ENCODE data around the gene MYMX.
A peak's percentile ranks its signal among the peaks of the same experiment; 100 is the strongest.

The MYMX gene

DNA sequence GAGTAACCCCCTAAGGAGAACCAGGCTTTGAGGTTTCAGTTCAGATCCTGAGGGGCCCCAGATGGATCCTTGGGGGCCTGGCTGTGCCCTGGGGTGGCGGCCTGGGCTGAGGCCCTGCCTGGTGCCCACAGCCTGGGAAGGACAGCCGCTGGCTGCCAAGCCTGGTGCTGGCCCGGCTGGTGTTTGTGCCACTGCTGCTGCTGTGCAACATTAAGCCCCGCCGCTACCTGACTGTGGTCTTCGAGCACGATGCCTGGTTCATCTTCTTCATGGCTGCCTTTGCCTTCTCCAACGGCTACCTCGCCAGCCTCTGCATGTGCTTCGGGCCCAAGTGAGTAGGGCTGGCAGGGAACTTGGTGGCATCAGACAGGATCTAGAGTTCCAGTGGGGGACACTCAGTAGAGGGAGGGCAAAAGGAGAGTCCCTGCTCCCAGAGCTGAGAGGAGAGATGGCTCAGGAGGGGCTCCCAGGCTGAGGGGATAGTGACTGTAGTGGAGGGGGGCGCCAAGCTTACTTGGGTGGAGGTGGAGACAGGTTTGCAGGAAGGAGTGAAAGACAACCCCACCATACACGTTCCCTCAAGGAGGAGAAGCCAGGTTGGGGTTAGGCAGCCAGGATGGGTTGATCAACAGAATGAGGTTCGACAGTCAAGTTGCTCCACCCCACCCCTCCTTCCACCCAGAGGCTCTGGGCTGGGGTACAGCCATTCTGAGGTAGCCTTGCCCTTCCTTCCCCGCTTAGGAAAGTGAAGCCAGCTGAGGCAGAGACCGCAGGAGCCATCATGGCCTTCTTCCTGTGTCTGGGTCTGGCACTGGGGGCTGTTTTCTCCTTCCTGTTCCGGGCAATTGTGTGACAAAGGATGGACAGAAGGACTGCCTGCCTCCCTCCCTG is 16.2 kb downstream of the MYMX start:
- DNase-seq (ENCODE audit: low spot score) = no peak

DNA sequence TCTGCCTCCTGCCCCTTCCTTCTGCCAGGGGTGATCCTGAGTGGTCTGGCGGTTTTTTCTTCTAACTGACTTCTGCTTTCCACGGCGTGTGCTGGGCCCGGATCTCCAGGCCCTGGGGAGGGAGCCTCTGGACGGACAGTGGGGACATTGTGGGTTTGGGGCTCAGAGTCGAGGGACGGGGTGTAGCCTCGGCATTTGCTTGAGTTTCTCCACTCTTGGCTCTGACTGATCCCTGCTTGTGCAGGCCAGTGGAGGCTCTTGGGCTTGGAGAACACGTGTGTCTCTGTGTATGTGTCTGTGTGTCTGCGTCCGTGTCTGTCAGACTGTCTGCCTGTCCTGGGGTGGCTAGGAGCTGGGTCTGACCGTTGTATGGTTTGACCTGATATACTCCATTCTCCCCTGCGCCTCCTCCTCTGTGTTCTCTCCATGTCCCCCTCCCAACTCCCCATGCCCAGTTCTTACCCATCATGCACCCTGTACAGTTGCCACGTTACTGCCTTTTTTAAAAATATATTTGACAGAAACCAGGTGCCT is 16.9 kb downstream of the MYMX start:
- no peak for DNase-seq (ENCODE audit: low spot score)

DNA sequence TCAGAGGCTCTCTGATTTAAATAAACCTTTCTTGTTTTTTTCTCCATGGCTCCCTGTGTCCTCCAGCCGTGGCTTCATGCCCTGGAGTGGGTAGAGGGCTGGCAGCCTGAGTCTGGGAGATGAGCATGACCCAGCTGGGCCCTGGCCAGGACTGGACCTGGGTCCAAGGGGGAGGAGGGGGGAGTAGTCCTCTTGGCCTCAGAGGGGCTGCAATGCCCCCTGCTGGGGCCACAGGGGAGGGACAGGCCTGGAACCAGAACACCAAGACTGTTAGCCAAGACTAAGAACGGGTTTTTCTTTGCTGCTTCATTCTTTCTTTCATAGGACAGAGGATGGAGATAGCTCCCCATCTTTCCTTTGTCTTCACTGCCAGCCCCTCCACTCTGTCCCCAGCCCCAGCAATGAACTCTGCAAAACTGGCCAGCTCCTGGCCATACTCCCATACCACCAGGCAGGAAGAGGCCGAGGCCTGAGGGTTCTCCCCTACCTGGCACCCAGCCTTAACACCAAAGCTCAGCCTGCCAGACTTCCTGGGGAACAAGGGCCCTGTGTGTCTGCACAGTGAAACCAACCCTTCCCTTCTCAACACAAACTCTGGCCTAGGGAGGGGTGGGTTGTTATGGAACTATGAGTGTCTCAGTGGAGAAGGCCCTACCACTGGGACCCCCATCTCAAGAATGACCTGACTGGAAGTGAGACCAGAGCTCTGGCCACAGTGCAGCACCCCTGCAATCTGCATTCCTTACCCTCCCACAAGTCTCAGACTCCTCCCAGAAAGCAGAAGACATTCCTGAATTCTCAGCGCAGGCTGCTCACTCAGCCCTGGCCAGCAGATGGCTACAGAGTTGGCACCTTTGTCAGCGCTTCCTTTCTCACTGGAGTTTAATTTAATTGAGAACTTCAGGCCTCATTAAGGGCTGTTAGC is 17.6 kb downstream of the MYMX start:
- peak; percentile 73 for DNase-seq (ENCODE audit: low spot score)

DNA sequence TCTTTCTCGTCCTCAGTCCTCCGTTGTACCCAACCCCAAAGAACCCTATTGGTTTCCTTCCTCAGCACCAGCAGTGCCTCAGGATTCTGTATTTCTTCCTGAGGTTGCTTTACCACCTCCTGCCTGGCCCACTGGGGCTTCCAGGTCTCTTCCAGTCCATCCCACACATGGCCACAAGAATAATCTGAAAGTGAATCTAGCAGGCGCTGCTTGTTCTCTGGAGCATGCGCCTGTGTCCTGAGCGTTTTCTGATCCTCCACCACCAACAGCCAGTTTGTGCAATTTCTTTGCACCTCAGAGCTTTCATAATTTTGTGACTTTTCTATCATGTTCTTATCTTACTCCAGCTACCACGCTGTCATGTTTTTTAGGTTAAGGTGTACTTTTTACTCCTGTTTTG is 18.5 kb downstream of the MYMX start:
- no peak for DNase-seq (ENCODE audit: low spot score)

DNA sequence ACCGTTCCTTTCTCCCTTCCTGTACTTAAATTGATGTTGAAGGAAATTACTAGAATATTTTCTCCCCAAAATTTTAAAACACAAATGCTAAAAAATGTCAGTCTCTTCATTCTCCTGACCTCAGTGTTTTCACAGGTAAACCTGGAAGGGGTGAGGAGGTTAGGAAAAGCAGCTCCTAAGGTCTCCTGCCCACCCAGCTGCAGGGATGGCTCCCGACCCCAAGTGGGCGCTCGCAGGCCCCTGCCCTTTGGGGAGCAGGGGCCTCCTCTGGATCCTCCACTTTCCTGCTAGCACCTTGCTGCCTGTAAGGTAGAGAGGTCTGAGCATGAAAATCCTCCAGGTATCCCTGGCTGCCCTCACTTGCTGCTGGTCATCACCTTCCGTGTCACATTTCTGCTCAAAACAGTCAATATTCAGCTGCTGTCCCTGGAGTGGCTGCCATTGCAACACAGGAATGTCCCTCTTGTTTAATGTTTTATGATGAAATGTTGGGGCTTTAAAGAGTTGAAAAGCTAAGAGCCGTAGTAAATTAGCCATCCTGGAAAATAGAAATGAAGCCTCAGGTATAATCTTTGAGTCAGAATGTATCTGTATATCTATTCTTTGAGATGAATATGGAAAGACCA is 19.3 kb downstream of the MYMX start:
- no peak for DNase-seq (ENCODE audit: low spot score)

DNA sequence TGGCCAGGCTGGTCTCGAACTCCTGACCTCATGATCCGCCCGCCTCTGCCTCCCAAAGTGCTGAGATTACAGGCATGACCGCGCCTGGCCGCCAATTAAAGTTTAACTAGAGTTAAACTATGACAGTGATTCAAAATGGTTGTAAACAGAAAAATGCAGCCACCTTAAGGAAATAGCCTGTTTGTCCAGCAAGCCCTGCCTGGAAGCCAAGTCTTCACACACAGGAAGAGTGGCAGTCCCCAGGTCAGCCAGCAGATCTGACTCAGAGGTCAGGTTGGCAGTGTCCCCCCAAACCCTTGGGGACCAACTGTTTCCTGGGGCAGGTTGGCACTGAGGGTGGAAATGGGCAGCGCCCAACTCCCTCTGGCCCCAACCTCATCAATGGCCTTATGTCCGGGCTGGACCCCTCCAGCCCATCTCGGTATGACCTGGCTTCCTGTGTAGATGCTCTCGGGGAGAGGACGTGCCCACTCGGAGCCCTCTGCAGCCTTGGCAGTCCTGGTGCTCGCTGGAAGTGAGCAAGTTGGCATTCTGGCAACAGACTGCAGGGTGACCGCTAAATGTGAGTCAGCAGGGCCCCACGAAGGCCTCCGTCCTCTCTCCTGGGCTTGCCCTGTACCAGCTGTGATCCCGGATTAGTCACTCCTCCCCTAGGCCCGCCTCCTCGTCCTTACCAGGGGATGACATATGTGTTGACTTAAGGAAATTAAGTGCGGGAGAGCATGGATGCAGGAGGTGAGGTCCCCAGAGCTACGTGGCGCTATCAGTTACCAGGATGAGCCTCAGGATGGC is 20.5 kb downstream of the MYMX start:
- DNase-seq (ENCODE audit: low spot score) = peak; percentile 68

DNA sequence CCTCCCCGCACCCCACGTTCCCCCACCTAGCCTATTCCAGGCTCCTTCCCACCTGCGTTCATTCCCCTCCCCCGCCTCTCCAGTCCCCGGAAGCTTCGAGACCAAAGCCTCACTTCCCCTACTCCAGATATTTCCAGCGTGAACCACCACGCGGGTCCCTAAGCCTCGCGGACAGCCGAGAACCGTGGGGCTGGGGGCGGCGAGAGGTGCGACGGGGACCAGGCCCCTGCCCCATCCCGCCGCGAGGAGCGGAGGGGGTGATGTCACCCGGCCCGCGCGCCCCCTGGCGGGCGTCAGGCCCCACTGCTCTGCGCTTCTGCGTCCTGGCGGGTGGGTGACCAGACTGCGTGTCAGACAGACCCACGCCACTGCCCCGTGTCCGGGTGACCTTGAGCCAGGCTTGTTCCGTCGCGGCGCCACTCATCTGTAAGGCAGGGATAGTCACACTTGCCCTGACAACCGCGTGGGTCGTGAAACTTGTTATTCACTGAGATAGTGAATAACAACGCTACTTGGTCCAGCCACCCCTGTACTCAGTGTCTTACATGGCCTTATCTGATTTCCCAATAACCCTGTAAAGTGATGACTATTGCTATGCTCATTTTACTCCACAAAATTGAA is 21.2 kb downstream of the MYMX start:
- DNase-seq (ENCODE audit: low spot score) = peak; percentile 87

DNA sequence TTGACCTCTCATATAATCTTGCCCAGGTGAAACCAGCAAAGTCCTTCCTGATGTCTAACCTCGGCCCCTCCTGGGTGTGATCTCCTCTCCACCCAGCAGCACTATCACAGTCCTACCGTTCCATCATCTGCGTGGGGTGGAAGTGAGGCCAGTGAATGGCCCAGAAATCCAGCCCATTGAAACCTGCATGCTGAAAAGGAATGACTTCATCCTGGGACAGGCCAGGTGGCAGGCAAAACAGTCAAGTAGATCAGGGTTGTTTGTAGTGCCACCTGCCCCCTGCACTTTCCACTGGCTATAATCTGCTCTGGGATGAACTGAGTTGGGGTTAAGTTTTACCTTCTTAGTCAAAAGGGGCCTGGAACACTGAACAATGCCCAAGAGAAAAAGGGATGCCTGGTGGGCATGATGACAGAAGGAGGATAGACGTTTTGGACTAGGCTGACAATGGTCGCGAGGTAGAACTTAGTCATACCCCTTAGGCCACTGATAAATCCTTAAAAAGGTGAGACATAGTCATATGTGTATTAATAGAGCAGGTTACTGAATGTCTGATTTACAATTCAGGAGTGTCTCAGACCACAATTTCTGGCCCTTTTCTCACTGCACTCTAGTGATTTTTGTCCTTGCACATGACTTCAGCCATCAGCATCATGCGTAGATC is 22.1 kb downstream of the MYMX start:
- DNase-seq (ENCODE audit: low spot score) = no peak

DNA sequence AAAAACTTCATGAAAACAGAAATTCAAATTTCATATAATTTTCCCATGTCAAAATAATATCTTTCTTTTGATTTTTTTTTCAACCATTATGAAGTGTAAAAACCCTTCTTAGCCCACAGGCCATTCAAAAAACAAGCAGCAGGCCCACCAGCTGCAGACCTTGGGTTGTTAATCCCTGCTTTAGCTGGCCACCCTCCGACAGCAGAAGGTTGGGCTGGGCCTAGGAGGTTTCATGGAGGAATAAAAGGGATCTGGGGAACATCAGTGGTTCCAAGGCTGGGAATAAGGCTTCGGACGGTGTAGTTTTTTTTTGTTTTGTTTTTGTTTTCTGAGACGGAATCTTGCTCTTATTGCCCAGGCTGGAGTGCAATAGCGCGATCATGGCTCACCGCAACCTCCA is 26.6 kb downstream of the MYMX start:
- no peak for DNase-seq (ENCODE audit: low spot score)

DNA sequence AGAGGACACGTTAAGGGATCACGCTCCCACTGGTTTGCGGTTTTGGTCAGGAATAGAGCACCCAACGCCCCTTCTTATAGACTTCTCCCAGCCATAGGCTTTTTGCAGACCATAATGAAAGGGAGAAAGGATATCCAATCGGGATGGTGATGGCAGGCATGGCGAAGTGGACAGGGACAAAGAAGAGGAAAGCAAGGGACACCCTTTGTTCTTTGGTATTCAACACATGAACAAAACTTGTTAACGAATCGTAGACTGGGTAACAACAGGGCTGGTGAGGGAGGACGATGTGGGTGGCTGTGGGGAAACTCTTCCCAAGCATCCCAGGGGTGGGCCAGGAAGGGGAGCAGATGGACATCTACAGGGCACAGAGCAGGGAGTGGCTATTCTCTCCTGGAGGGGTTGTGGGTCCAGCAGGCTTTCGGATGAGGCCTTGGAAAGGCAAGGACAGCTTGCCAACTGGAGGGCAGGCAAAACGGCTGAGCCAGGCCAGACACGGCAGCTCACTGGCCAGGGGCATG is 28.7 kb downstream of the MYMX start:
- DNase-seq (ENCODE audit: low spot score) = no peak

DNA sequence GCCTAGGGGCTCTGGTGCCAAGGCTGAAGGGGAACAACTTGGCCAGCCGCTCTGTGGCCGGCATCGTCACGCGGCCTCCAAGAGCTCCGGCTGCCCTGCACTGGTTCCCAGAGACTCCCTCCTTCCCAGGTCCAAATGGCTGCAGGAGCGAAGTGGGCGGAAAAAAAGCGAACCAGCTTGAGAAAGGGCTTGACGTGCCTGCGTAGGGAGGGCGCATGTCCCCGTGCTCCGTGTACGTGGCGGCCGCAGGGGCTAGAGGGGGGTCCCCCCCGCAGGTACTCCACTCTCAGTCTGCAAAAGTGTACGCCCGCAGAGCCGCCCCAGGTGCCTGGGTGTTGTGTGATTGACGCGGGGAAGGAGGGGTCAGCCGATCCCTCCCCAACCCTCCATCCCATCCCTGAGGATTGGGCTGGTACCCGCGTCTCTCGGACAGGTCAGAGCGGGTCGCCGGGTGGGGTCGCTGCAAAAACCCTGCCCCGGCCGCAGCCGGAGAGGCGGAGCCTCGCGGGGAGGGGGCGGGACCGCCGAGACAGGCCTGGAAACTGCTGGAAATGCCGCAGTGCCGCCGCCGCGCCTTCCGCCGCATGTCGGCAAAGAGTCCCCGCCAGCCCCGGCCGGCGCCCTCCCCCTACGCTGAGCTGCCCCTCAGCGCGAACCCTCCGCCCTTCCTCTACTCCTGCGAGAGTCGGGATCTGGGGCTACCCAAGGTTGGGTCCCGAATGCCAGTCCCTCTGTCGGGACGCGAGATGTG is 29.4 kb downstream of the MYMX start:
- peak; percentile 89 for DNase-seq (ENCODE audit: low spot score)

DNA sequence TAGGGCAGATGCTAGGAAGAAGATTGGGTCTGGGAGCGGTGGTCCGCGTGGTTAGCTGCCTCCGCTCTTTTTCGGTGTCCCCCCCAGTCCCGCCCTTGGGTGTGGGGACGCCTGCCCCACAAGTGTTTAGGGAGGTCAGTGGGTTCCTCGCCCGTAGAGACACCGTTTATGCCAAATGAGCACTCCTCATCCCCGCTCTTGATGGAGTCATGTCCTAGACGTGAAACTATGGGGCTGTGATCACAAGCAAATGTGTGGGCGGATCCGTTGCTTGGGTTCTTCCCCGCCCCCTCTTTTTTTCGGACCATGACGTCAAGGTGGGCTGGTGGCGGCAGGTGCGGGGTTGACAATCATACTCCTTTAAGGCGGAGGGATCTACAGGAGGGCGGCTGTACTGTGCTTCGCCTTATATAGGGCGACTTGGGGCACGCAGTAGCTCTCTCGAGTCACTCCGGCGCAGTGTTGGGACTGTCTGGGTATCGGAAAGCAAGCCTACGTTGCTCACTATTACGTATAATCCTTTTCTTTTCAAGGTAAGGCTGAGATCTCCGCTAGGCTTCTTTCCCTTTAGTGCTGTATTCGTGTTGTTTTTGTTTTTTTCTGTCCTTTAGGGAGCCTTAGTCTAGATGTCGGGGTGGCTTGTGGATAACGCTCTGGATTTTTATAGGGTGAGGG is 30.1 kb downstream of the MYMX start, which contains the start of gene HSP90AB1:
Gene HSP90AB1 (plus strand): TSS at position 439 of the 675 bp plus-strand sequence. CDS start 1,529 bp downstream, outside the sequence.
- DNase-seq (ENCODE audit: low spot score) = peak; percentile 96

DNA sequence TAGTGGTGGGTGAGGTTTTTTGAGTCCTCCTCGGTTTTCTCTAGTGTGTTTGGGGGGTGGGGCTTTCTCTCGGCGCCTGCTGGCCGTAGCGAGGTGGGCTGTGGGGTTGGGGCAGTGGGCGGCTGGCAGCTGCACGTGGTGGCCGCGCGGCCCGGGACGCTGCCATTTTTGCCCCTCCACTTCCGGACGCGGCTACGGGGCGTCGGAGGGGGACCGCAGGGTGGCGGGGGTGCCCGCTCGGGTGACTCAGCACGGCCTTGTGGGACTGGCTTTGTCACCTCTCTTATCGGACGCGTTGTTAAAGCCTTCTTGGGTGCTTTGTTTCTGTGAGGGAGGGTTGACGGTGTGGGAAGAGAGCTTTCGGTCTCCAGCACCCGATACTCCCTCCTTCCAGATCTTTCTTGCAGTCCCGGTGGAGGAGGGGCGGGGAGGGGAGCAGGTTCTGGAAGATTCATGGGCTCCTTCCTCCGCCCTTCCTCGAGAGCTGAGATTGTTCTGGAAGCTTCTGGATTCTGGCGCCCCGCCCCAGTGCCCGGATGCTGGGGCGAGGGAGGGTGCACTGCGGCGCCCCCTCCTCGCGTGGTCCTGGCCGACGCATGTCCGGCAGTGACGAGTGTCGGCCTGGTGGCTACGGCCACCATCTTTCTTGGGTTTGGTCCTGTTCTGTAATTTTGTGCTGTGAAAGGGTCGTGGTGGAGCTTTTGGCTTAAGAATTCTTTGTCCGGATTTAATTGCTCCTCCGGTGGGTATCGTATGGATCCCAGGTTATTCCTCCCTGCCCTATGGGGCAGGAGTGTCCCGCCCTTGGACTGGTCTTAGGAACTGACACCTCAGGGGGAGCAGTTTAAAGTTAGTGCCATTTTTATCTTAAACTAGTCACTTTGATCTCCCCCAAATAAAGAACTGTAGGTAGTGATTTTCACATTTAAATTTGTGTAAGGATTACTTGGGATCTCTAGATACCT is 30.9 kb downstream of the MYMX start:
- peak; percentile 48 for DNase-seq (ENCODE audit: low spot score)

DNA sequence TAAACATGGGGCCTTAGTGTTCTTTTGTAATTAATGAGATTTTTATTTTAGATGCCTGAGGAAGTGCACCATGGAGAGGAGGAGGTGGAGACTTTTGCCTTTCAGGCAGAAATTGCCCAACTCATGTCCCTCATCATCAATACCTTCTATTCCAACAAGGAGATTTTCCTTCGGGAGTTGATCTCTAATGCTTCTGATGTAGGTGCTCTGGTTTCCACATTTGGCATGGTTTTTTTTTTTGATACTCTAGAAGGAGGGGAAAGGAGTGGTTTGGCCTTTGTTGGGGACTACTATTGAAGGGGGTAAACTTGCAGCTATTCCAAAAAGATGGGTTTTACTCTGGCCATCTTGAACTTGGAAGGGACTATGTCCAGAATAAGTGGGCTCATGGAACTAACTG is 31.9 kb downstream of the MYMX start:
- DNase-seq (ENCODE audit: low spot score) = no peak

DNA sequence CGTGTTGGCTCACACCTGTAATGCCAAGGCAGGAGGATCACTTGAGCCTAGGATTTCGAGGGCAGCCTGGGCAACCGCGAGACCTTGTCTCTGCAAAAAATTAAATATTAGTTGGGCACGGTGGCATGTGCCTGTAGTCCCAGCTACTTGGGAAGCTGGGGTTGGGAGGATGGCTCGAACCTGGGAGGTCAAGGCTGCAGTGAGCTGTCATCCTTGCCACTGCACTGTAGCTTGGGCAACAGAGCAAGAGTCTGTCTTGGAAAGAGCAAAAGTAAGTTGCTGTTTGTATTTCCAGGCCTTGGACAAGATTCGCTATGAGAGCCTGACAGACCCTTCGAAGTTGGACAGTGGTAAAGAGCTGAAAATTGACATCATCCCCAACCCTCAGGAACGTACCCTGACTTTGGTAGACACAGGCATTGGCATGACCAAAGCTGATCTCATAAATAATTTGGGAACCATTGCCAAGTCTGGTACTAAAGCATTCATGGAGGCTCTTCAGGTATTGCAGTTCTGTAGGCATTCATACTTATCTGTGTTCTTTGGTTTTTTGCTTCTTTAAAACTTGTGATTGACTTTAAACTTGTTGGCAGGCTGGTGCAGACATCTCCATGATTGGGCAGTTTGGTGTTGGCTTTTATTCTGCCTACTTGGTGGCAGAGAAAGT is 32.5 kb downstream of the MYMX start:
- DNase-seq (ENCODE audit: low spot score) = no peak

DNA sequence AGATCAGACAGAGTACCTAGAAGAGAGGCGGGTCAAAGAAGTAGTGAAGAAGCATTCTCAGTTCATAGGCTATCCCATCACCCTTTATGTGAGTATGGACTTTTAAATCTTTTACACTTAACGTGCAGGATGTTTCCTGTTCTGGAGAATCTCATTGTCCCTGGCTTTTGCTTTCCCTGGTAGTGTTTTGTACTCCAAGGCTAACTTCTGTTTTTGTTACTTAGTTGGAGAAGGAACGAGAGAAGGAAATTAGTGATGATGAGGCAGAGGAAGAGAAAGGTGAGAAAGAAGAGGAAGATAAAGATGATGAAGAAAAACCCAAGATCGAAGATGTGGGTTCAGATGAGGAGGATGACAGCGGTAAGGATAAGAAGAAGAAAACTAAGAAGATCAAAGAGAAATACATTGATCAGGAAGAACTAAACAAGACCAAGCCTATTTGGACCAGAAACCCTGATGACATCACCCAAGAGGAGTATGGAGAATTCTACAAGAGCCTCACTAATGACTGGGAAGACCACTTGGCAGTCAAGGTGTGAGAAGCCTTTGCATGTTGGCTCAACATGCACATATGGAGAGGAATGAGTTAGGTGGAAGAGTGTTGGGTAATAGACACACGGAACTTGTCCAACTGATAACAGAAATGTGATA is 33.5 kb downstream of the MYMX start:
- no peak for DNase-seq (ENCODE audit: low spot score)

Measured in iPS-NIHi11 (cell line).